ENCODE data around the gene SCFD2. TPM values are rescaled to one million over a fixed set of nuclear protein-coding genes. Genes with fewer than 3 reads are reported as not detected.
A peak's percentile ranks its signal among the peaks of the same experiment; 100 is the strongest.

The SCFD2 gene
- total and polyA plus RNA-seq, 8 donors: 11.4 to 26.6 (median 13.7) TPM

- no peak for ATAC-seq
- Histone ChIP-seq H3K4me1 (no peaks in the 10 kb centered on the region), H3K36me3 (no peaks in the 10 kb centered on the region), H3K27ac (no peak overlapping the region), H3K4me3 (no peak overlapping the region), H3K27me3 (no peaks in the 10 kb centered on the region), H3K9me3 (no peaks in the 10 kb centered on the region)
- intact Hi-C loops (cut with DNase I): no loop called here
- no peak for TF ChIP-seq CTCF (IDR thresholded peaks at IDR 0.05)
- peak in 2 of 4 donors; percentile 87 to 92 for DNase-seq
These were observed 237.0 kb downstream of the SCFD2 start for GRCh38 chr4:53128706-53129357.

GRCh38 chr4:53128231-53128630 is 237.6 kb downstream of the SCFD2 start:
- H3K4me1 ChIP-seq: no peaks in the 10 kb centered on the region
- no peak overlapping the region for H3K4me3 ChIP-seq
- no peaks in the 10 kb centered on the region for H3K36me3 ChIP-seq
- ATAC-seq (no peak), DNase-seq (peak in 1 of 4 donors; percentile 40)
- no peaks in the 10 kb centered on the region for H3K27me3 ChIP-seq
- intact Hi-C loops (cut with DNase I): no loop called here
- TF ChIP-seq CTCF (IDR thresholded peaks at IDR 0.05): no peak
- no peak overlapping the region for H3K27ac ChIP-seq
- H3K9me3 ChIP-seq: no peaks in the 10 kb centered on the region

GRCh38 chr4:53127365-53127764 is 238.5 kb downstream of the SCFD2 start:
- Histone ChIP-seq H3K9me3 (no peaks in the 10 kb centered on the region), H3K27ac (no peak overlapping the region), H3K4me3 (no peak overlapping the region), H3K4me1 (no peaks in the 10 kb centered on the region), H3K36me3 (no peaks in the 10 kb centered on the region), H3K27me3 (no peaks in the 10 kb centered on the region)
- intact Hi-C loops (cut with DNase I): no loop called here
- no peak for TF ChIP-seq CTCF (IDR thresholded peaks at IDR 0.05)
- DNase-seq (no peak), ATAC-seq (no peak)

GRCh38 chr4:53126099-53126498 is 239.8 kb downstream of the SCFD2 start:
- TF ChIP-seq CTCF (IDR thresholded peaks at IDR 0.05): no peak
- H3K4me3 ChIP-seq: no peak overlapping the region
- no peak for ATAC-seq
- H3K36me3 ChIP-seq: no peaks in the 10 kb centered on the region
- no peaks in the 10 kb centered on the region for H3K27me3 ChIP-seq
- no peaks in the 10 kb centered on the region for H3K4me1 ChIP-seq
- no peak for DNase-seq
- no peak overlapping the region for H3K27ac ChIP-seq
- intact Hi-C loops (cut with DNase I): no loop called here
- H3K9me3 ChIP-seq: no peaks in the 10 kb centered on the region

GRCh38 chr4:53123819-53124218 is 242.0 kb downstream of the SCFD2 start:
- no peak for TF ChIP-seq CTCF (IDR thresholded peaks at IDR 0.05)
- no peaks in the 10 kb centered on the region for H3K36me3 ChIP-seq
- no peak for ATAC-seq
- no peak overlapping the region for H3K4me3 ChIP-seq
- intact Hi-C loops (cut with DNase I): no loop called here
- H3K27ac ChIP-seq: no peak overlapping the region
- no peaks in the 10 kb centered on the region for H3K4me1 ChIP-seq
- H3K9me3 ChIP-seq: no peaks in the 10 kb centered on the region
- no peaks in the 10 kb centered on the region for H3K27me3 ChIP-seq
- DNase-seq: no peak

All from left lung (tissue), 10 donors.